PC-3 (cell line): Measurements from ENCODE around the gene SH3RF1. TPM values are rescaled to one million over a fixed set of nuclear protein-coding genes. Genes with fewer than 3 reads are reported as not detected.

Source experiments
- ATAC-seq: fragments of 200-7000 bp; cut with Tn5 transposase; 2 replicates; pipeline ENCODE4 v1.9.1; 2020; ENCODE audit warnings: mild to moderate bottlenecking, moderate library complexity
- BruUV-seq: library from RNA; stranded (reverse); fragments of 400-500 nt; replicated peaks from 2 replicates; lab custom pipeline; 2021; lab: Mats Ljungman, UMichigan
- CTCF ChIA-PET: fragments of 300-600 bp; sonication (Branson Sonifier 250); formaldehyde crosslinking; loops from one replicate; lab custom pipeline; 2022; ENCODE audit warnings: antibody characterized with exemption; lab: Charles Lee
- POLR2A ChIA-PET: fragments of 300-600 bp; sonication (Branson Sonifier 250); formaldehyde crosslinking; loops from one replicate; lab custom pipeline; 2022; ENCODE audit warnings: antibody characterized with exemption; ENCODE audit not compliant: unreplicated experiment; lab: Charles Lee
- DNase-seq: peaks from one replicate; pipeline ENCODE4 v3.0.0-alpha.2; 2015
- H2AFZ ChIP-seq: fragments of 300-600 bp; sonication (generic); 2 replicates; pipeline ENCODE4 v1.6.0; 2016; ENCODE audit warnings: antibody characterized with exemption, low read length
- H3F3A ChIP-seq: fragments of 300-600 bp; sonication (generic); one replicate; pipeline ENCODE4 v1.6.0; 2017; ENCODE audit warnings: antibody characterized with exemption, low read length, control low read depth, mild to moderate bottlenecking; ENCODE audit not compliant: unreplicated experiment
- H3K27ac ChIP-seq: fragments of 300-600 bp; sonication (generic); 2 replicates; pipeline ENCODE4 v1.5.1; 2016; ENCODE audit warnings: mild to moderate bottlenecking, low read length
- H3K27me3 ChIP-seq: fragments of 300-600 bp; sonication (generic); 2 replicates; pipeline ENCODE4 v1.6.1; 2016; ENCODE audit warnings: low read length, mixed read lengths
- H3K36me3 ChIP-seq: fragments of 300-600 bp; sonication (generic); 2 replicates; pipeline ENCODE4 v1.6.1; 2016; ENCODE audit warnings: low read depth, mixed run types, low read length, mixed read lengths
- H3K4me1 ChIP-seq: fragments of 300-600 bp; sonication (generic); 2 replicates; pipeline ENCODE4 v1.5.1; 2016; ENCODE audit warnings: low read length; ENCODE audit not compliant: insufficient read depth
- H3K4me2 ChIP-seq: fragments of 300-600 bp; sonication (generic); 2 replicates; pipeline ENCODE4 v1.6.0; 2016; ENCODE audit warnings: low read length
- H3K4me3 ChIP-seq: fragments of 300-600 bp; sonication (generic); 2 replicates; pipeline ENCODE4 v1.5.1; 2016; ENCODE audit warnings: mild to moderate bottlenecking, low read length, mixed read lengths
- H3K79me2 ChIP-seq: fragments of 300-600 bp; sonication (generic); 2 replicates; pipeline ENCODE4 v1.6.1; 2017; ENCODE audit warnings: low read length, mixed read lengths
- H3K9ac ChIP-seq: fragments of 300-600 bp; sonication (generic); 2 replicates; pipeline ENCODE4 v1.6.0; 2016; ENCODE audit warnings: mild to moderate bottlenecking, low read length
- H3K9me2 ChIP-seq: fragments of 300-600 bp; sonication (generic); replicated peaks from 2 replicates; pipeline ENCODE4 v1.6.1; 2016; ENCODE audit warnings: mixed run types, low read length, mixed read lengths
- H3K9me3 ChIP-seq: fragments of 300-600 bp; sonication (generic); 2 replicates; pipeline ENCODE4 v1.6.1; 2016; ENCODE audit warnings: low read length, mixed read lengths
- H4K20me1 ChIP-seq: fragments of 300-600 bp; sonication (generic); 2 replicates; pipeline ENCODE4 v1.6.1; 2016; ENCODE audit warnings: low read length, mixed read lengths
- EZH2 ChIP-seq: fragments of 300-600 bp; sonication (generic); IDR thresholded peaks from one replicate; pipeline ENCODE4 v1.6.1; 2017; ENCODE audit warnings: antibody characterized with exemption, mild to moderate bottlenecking, low read length; ENCODE audit not compliant: unreplicated experiment
- EZH2phosphoT487 ChIP-seq: fragments of 300-600 bp; sonication (generic); IDR thresholded peaks from 2 replicates; pipeline ENCODE4 v1.6.1; 2018; ENCODE audit warnings: mild to moderate bottlenecking, antibody characterized with exemption, low read length, borderline replicate concordance
- intact Hi-C: fragments of 100-400 bp; cut with micrococcal nuclease; formaldehyde crosslinking; loops from 2 replicates; pipeline ENCODE4 v1.9.0; 2023
- total RNA-seq: library from RNA; depleted of rRNA; stranded (reverse); fragments of >200 nt; gene quantifications from 2 replicates; pipeline ENCODE4 v1.2.3, GENCODE V29; 2014
- TF ChIP-seq, protein P1 (sequence below): fragments of 300-600 bp; sonication (generic); conservative IDR thresholded peaks from 2 replicates; pipeline ENCODE4 v1.5.1; 2017; ENCODE audit warnings: antibody characterized with exemption, low read depth, mild to moderate bottlenecking, low read length

The SH3RF1 gene
- total RNA-seq, 1 experiment from 2014 or later = 21.0 TPM

DNA sequence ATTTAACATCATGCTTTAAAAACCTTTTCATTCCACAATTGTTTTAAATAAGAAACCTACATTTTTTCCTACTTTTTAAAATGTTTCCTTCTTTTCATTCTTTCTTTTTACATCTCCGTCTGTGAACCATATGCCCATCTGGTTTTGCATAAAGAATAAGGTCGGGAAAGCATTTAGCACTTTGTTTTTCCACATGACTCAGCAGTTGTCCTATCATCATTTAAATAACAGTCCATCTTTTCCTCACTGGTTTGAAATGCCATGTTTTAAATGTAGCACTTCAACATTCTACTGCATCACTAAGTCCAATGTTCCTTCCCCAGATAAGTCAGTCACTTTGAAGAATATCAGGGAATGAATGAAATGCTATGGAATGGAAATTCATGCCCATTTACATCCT lies 128.4 kb downstream of the SH3RF1 start:
- Histone ChIP-seq H2AFZ (no peak overlapping the region), H4K20me1 (no peaks in the 10 kb centered on the region), H3K9me2 (no peaks in the 10 kb centered on the region), H3K27ac (no peak overlapping the region), H3F3A (no peaks in the 10 kb centered on the region), H3K9me3 (no peaks in the 10 kb centered on the region), H3K27me3 (no peaks in the 10 kb centered on the region), H3K4me3 (no peak overlapping the region), H3K79me2 (0 out of 2 replicates have a peak, but pooled peaks cover 11% of the 10 kb centered on the region), H3K4me2 (no peak overlapping the region), H3K9ac (no peak overlapping the region), H3K4me1 (peaks cover 30% of the 10 kb centered on the region), H3K36me3 (peaks cover 4% of the 10 kb centered on the region; the same call in 1 of the 2 replicates)
- TF ChIP-seq EZH2phosphoT487 (no peak), EZH2 (no peak)
- TF ChIP-seq, protein P1, sequence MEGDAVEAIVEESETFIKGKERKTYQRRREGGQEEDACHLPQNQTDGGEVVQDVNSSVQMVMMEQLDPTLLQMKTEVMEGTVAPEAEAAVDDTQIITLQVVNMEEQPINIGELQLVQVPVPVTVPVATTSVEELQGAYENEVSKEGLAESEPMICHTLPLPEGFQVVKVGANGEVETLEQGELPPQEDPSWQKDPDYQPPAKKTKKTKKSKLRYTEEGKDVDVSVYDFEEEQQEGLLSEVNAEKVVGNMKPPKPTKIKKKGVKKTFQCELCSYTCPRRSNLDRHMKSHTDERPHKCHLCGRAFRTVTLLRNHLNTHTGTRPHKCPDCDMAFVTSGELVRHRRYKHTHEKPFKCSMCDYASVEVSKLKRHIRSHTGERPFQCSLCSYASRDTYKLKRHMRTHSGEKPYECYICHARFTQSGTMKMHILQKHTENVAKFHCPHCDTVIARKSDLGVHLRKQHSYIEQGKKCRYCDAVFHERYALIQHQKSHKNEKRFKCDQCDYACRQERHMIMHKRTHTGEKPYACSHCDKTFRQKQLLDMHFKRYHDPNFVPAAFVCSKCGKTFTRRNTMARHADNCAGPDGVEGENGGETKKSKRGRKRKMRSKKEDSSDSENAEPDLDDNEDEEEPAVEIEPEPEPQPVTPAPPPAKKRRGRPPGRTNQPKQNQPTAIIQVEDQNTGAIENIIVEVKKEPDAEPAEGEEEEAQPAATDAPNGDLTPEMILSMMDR = no peak
- CTCF ChIA-PET = no interaction called here
- DNase-seq (no peak), ATAC-seq (no peak)
- BruUV-seq = no TSS peak
- POLR2A ChIA-PET = no interaction called here
- intact Hi-C loops = no loop called here

DNA sequence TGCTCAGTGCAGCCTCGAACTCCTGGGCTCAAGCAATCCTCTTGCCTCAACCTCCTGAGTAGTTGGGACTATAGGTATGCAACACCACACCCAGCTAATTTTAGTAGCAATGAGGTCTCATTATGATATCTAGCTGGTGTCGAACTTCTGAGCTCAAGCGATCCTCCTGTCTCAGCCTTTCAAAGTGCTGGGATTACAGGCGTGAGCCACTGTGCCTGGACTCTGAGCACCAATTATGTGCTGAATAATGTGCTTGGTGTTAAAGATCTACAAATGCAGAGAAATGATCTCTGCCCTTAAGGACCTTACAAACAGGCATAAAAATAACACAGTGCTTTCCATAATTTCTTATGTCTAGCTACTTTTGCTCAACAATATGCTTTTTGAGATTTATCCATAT lies 131.7 kb downstream of the SH3RF1 start:
- no peaks in the 10 kb centered on the region for H4K20me1 ChIP-seq
- no TSS peak for BruUV-seq

DNA sequence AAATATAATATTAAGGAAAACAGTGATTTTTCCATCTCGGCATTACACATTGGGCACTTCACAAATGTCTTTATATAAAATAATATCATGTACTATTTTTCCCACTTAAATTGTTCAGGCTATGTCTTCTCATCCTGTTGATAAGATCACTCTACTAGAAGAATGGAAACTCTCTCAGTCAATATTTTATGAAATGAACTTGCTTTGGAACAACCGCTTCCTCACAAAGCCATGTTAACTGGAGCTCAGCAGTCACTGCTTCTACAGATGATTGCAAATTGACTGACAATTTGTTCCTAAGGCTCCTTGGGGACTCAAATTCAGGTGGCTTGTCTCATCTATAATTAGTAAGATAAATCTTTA lies 133.2 kb downstream of the SH3RF1 start:
- POLR2A ChIA-PET = interaction anchor here (0.7 kb wide), 1 partner anchor 45 kb away, joined by 3 read pairs; no protein-coding TSS in a partner anchor
- Histone ChIP-seq H3K79me2 (0 out of 2 replicates have a peak, but pooled peaks cover 3% of the 10 kb centered on the region), H3K4me1 (peaks cover 3% of the 10 kb centered on the region), H3K9ac (no peak overlapping the region), H2AFZ (no peak overlapping the region), H4K20me1 (no peaks in the 10 kb centered on the region), H3K9me2 (no peaks in the 10 kb centered on the region), H3F3A (no peaks in the 10 kb centered on the region), H3K27me3 (no peaks in the 10 kb centered on the region), H3K9me3 (no peaks in the 10 kb centered on the region), H3K4me2 (no peak overlapping the region), H3K27ac (no peak overlapping the region), H3K4me3 (no peak overlapping the region), H3K36me3 (peaks cover 28% of the 10 kb centered on the region; the same call in 1 of the 2 replicates)
- DNase-seq (no peak), ATAC-seq (no peak)
- TF ChIP-seq, protein P1 = no peak
- TF ChIP-seq EZH2phosphoT487 = no peak
- no peak for TF ChIP-seq EZH2
- CTCF ChIA-PET = no interaction called here
- BruUV-seq = no TSS peak
- intact Hi-C loops = no loop called here

More for the DNA sequence above, 131.7 kb downstream of the SH3RF1 start:
- H3K9me2 ChIP-seq = no peaks in the 10 kb centered on the region
- no peak overlapping the region for H3K4me2 ChIP-seq
- no peaks in the 10 kb centered on the region for H3K9me3 ChIP-seq
- intact Hi-C loops = no loop called here
- H3K27ac ChIP-seq = no peak overlapping the region
- ChIA-PET CTCF (no interaction called here), POLR2A (no interaction called here)
- no peaks in the 10 kb centered on the region for H3K27me3 ChIP-seq
- H3K36me3 ChIP-seq = peaks cover 23% of the 10 kb centered on the region; the same call in 1 of the 2 replicates
- no peak overlapping the region for H2AFZ ChIP-seq
- DNase-seq (no peak), ATAC-seq (no peak)
- no peak for TF ChIP-seq EZH2
- TF ChIP-seq, protein P1 = no peak
- TF ChIP-seq EZH2phosphoT487 = no peak
- H3K79me2 ChIP-seq = 0 out of 2 replicates have a peak, but pooled peaks cover 5% of the 10 kb centered on the region
- no peak overlapping the region for H3K9ac ChIP-seq
- peaks cover 18% of the 10 kb centered on the region for H3K4me1 ChIP-seq
- no peaks in the 10 kb centered on the region for H3F3A ChIP-seq
- H3K4me3 ChIP-seq = no peak overlapping the region
